Trophoblast cell (in vitro differentiated cells and primary cell): ENCODE data around the gene EGR4.
A peak's percentile ranks its signal among the peaks of the same experiment; 100 is the strongest.

Experiments used
- DNase-seq, 2 donors: peaks; one replicate each; pipeline ENCODE4 v3.0.0-alpha.2; 2016
- H2AFZ ChIP-seq: 2 replicates; pipeline ENCODE4 v1.6.1; 2013; ENCODE audit warnings: low read length, moderate library complexity, mild to moderate bottlenecking; ENCODE audit not compliant: insufficient read depth, poor library complexity
- H2AK5ac ChIP-seq: 2 replicates; pipeline ENCODE4 v1.6.1; 2013; ENCODE audit warnings: mild to moderate bottlenecking, low read length
- H2BK120ac ChIP-seq: 2 replicates; pipeline ENCODE4 v1.6.1; 2013; ENCODE audit warnings: low read length, mild to moderate bottlenecking, moderate library complexity; ENCODE audit not compliant: insufficient read depth, poor library complexity
- H2BK12ac ChIP-seq: 2 replicates; pipeline ENCODE4 v1.6.1; 2013; ENCODE audit warnings: mild to moderate bottlenecking, low read length, moderate library complexity
- H2BK5ac ChIP-seq: 2 replicates; pipeline ENCODE4 v1.6.1; 2013; ENCODE audit warnings: low read length, low read depth, moderate library complexity, mild to moderate bottlenecking; ENCODE audit not compliant: poor library complexity
- H3K14ac ChIP-seq: 2 replicates; pipeline ENCODE4 v1.6.1; 2013; ENCODE audit warnings: mild to moderate bottlenecking, low read length
- H3K18ac ChIP-seq: 2 replicates; pipeline ENCODE4 v1.6.1; 2013; ENCODE audit warnings: mild to moderate bottlenecking, low read length
- H3K23ac ChIP-seq: 2 replicates; pipeline ENCODE4 v1.6.1; 2013; ENCODE audit warnings: low read length
- H3K27ac ChIP-seq: 2 replicates; pipeline ENCODE4 v1.5.1; 2013; ENCODE audit warnings: low read depth, mild to moderate bottlenecking, inconsistent platforms, low read length, moderate library complexity
- H3K27me3 ChIP-seq: 2 replicates; pipeline ENCODE4 v1.6.1; 2013; ENCODE audit warnings: inconsistent platforms, mild to moderate bottlenecking, low read length, moderate library complexity; ENCODE audit not compliant: insufficient read depth
- H3K36me3 ChIP-seq, 2 experiments: 1 replicate in 1 of 2; 2 replicates in 1 of 2; pipeline ENCODE4 v1.6.1; 2013; ENCODE audit warnings: low read length in 2 of 2, mild to moderate bottlenecking in 2 of 2, moderate library complexity in 1 of 2; ENCODE audit not compliant: insufficient read depth in 2 of 2, control insufficient read depth in 1 of 2
- H3K4ac ChIP-seq: 2 replicates; pipeline ENCODE4 v1.6.1; 2013; ENCODE audit warnings: low read depth, mild to moderate bottlenecking, low read length, moderate library complexity
- H3K4me1 ChIP-seq, 2 experiments: 1 replicate in 1 of 2; 2 replicates in 1 of 2; pipeline ENCODE4 v1.6.1; 2013; ENCODE audit warnings: low read length in 2 of 2, mild to moderate bottlenecking in 2 of 2, moderate library complexity in 1 of 2; ENCODE audit not compliant: insufficient read depth in 2 of 2, control insufficient read depth in 1 of 2
- H3K4me2 ChIP-seq: 2 replicates; pipeline ENCODE4 v1.6.1; 2013; ENCODE audit warnings: inconsistent platforms, mild to moderate bottlenecking, low read length, moderate library complexity
- H3K4me3 ChIP-seq: 2 replicates; pipeline ENCODE4 v1.5.1; 2013; ENCODE audit warnings: mild to moderate bottlenecking, low read depth, low read length, inconsistent platforms
- H3K79me1 ChIP-seq: one replicate; pipeline ENCODE4 v1.6.1; 2013; ENCODE audit warnings: low read length
- H3K79me2 ChIP-seq: 2 replicates; pipeline ENCODE4 v1.6.1; 2013; ENCODE audit warnings: low read length, mild to moderate bottlenecking; ENCODE audit not compliant: control insufficient read depth, insufficient read depth, poor library complexity
- H3K9ac ChIP-seq: 2 replicates; pipeline ENCODE4 v1.6.1; 2013; ENCODE audit warnings: mild to moderate bottlenecking, low read length
- H3K9me3 ChIP-seq: 2 replicates; pipeline ENCODE4 v1.6.1; 2013; ENCODE audit warnings: low read depth, mild to moderate bottlenecking, control low read depth, inconsistent platforms, low read length; ENCODE audit not compliant: insufficient read depth
- H4K12ac ChIP-seq: 2 replicates; pipeline ENCODE4 v1.6.1; 2013; ENCODE audit warnings: low read depth, mild to moderate bottlenecking, low read length, moderate library complexity
- H4K8ac ChIP-seq: 2 replicates; pipeline ENCODE4 v1.6.1; 2013; ENCODE audit warnings: low read depth, mild to moderate bottlenecking, low read length, moderate library complexity
- H4K91ac ChIP-seq: one replicate; pipeline ENCODE4 v1.6.1; 2013; ENCODE audit warnings: low read depth, mild to moderate bottlenecking, low read length, moderate library complexity
- WGBS: extraction: QIAGEN DNeasy Blood & Tissue Kit; methylation state at CpG from one replicate; pipeline ENCODE4 v1.1.7; 2013; ENCODE audit warnings: missing lambda C conversion rate; ENCODE audit not compliant: insufficient read length, insufficient coverage; ENCODE audit errors: extremely low coverage; 5-methylcytosine and 5-hydroxymethylcytosine counted together

Gene EGR4

GRCh38 chr2:73281244-73281643, 12.1 kb downstream of the EGR4 start:
- no peak overlapping the region for H3K23ac ChIP-seq
- no peak overlapping the region for H3K4me3 ChIP-seq
- no peaks in the 10 kb centered on the region for H3K9me3 ChIP-seq

GRCh38 chr2:73279852-73280251, 13.5 kb downstream of the EGR4 start:
- no peak overlapping the region for H3K4me2 ChIP-seq
- H3K36me3 ChIP-seq, result no peaks in the 10 kb centered on the region
- no peak overlapping the region for H3K9ac ChIP-seq
- no peak overlapping the region for H2AK5ac ChIP-seq
- H3K23ac ChIP-seq, result no peak overlapping the region
- no peak overlapping the region for H2BK5ac ChIP-seq
- H3K27ac ChIP-seq, result no peak overlapping the region
- no peak overlapping the region for H3K14ac ChIP-seq
- H2BK12ac ChIP-seq, result no peak overlapping the region
- WGBS, result no CpG with 5 or more reads among the region's 9 CpGs
- no peaks in the 10 kb centered on the region for H3K9me3 ChIP-seq
- H3K79me2 ChIP-seq, result no peaks in the 10 kb centered on the region
- no peak overlapping the region for H2AFZ ChIP-seq
- no peak overlapping the region for H3K4me3 ChIP-seq
- no peak overlapping the region for H3K18ac ChIP-seq
- no peak overlapping the region for H4K91ac ChIP-seq
- peaks cover 4 to 11% of the 10 kb centered on the region in 2 experiments for H3K4me1 ChIP-seq
- H3K27me3 ChIP-seq, result peaks cover 4% of the 10 kb centered on the region
- H4K8ac ChIP-seq, result no peak overlapping the region
- no peak overlapping the region for H2BK120ac ChIP-seq
- no peak overlapping the region for H3K4ac ChIP-seq
- H4K12ac ChIP-seq, result no peak overlapping the region
- DNase-seq, result no peak
- H3K79me1 ChIP-seq, result no peaks in the 10 kb centered on the region

More at GRCh38 chr2:73281244-73281643, 12.1 kb downstream of the EGR4 start:
- DNase-seq, result no peak
- H2AFZ ChIP-seq, result no peak overlapping the region
- H3K27ac ChIP-seq, result no peak overlapping the region
- H3K79me2 ChIP-seq, result no peaks in the 10 kb centered on the region
- no peak overlapping the region for H2AK5ac ChIP-seq
- H2BK5ac ChIP-seq, result no peak overlapping the region
- H3K4me1 ChIP-seq, result peaks cover 6 to 13% of the 10 kb centered on the region in 2 experiments
- H3K36me3 ChIP-seq, result no peaks in the 10 kb centered on the region
- no peak overlapping the region for H4K8ac ChIP-seq
- no peak overlapping the region for H2BK12ac ChIP-seq
- H3K9ac ChIP-seq, result no peak overlapping the region
- H4K91ac ChIP-seq, result no peak overlapping the region
- H3K4me2 ChIP-seq, result no peak overlapping the region
- H3K4ac ChIP-seq, result no peak overlapping the region
- H2BK120ac ChIP-seq, result no peak overlapping the region
- H4K12ac ChIP-seq, result no peak overlapping the region
- no peak overlapping the region for H3K14ac ChIP-seq
- H3K18ac ChIP-seq, result no peak overlapping the region
- no peaks in the 10 kb centered on the region for H3K79me1 ChIP-seq
- peaks cover 12% of the 10 kb centered on the region for H3K27me3 ChIP-seq

GRCh38 chr2:73272270-73272669, 21.1 kb downstream of the EGR4 start:
- H3K4me1 ChIP-seq, result peaks cover 4 to 13% of the 10 kb centered on the region in 2 experiments

GRCh38 chr2:73269686-73270465, 23.5 kb downstream of the EGR4 start:
- H3K14ac ChIP-seq, result no peak overlapping the region
- no CpG with 5 or more reads among the region's 22 CpGs for WGBS

More at GRCh38 chr2:73272270-73272669, 21.1 kb downstream of the EGR4 start:
- Histone ChIP-seq H3K4ac (no peak overlapping the region), H2BK120ac (no peak overlapping the region), H3K79me1 (no peaks in the 10 kb centered on the region), H3K79me2 (no peaks in the 10 kb centered on the region), H2BK12ac (no peak overlapping the region), H3K27ac (no peak overlapping the region), H3K4me3 (no peak overlapping the region), H4K91ac (no peak overlapping the region), H3K9me3 (peaks cover 7% of the 10 kb centered on the region), H2AFZ (no peak overlapping the region), H2AK5ac (no peak overlapping the region), H3K23ac (no peak overlapping the region), H3K18ac (no peak overlapping the region), H3K14ac (no peak overlapping the region), H3K4me2 (no peak overlapping the region), H4K8ac (no peak overlapping the region), H3K36me3 (no peaks in the 10 kb centered on the region), H3K27me3 (peaks cover 25% of the 10 kb centered on the region), H4K12ac (no peak overlapping the region), H2BK5ac (no peak overlapping the region), H3K9ac (no peak overlapping the region)
- WGBS, result no CpG with 5 or more reads among the region's 1 CpG
- no peak for DNase-seq

More at GRCh38 chr2:73269686-73270465, 23.5 kb downstream of the EGR4 start:
- H2AFZ ChIP-seq, result peak overlapping the region; percentile 32
- no peak overlapping the region for H2BK120ac ChIP-seq
- no peaks in the 10 kb centered on the region for H3K36me3 ChIP-seq
- no peak overlapping the region for H2AK5ac ChIP-seq
- no peak for DNase-seq
- no peak overlapping the region for H2BK5ac ChIP-seq
- no peaks in the 10 kb centered on the region for H3K79me1 ChIP-seq
- no peak overlapping the region for H3K4me3 ChIP-seq
- H3K4me1 ChIP-seq, result peaks cover 8 to 22% of the 10 kb centered on the region in 2 experiments
- no peak overlapping the region for H2BK12ac ChIP-seq
- H4K12ac ChIP-seq, result no peak overlapping the region
- H4K8ac ChIP-seq, result no peak overlapping the region
- no peak overlapping the region for H3K4ac ChIP-seq
- no peaks in the 10 kb centered on the region for H3K79me2 ChIP-seq
- no peak overlapping the region for H3K23ac ChIP-seq
- H3K4me2 ChIP-seq, result peak overlapping the region; percentile 64
- H3K9me3 ChIP-seq, result peaks cover 7% of the 10 kb centered on the region
- no peak overlapping the region for H3K9ac ChIP-seq
- peaks cover 25% of the 10 kb centered on the region for H3K27me3 ChIP-seq
- no peak overlapping the region for H3K27ac ChIP-seq
- no peak overlapping the region for H4K91ac ChIP-seq
- H3K18ac ChIP-seq, result no peak overlapping the region
